ENCODE measurements around the gene FSTL4. TPM values are rescaled to one million over a fixed set of nuclear protein-coding genes. Genes with fewer than 3 reads are reported as not detected.

FSTL4 gene
- total RNA-seq, 6 donors from 2014 or later = 0.49 to 4.6 (median 1.1) TPM

- no peak overlapping the region for H3K4me3 ChIP-seq
- no peaks in the 10 kb centered on the region for H3K36me3 ChIP-seq
- no peak for TF ChIP-seq EP300 (IDR thresholded peaks at IDR 0.05)
- TF ChIP-seq, protein P1, sequence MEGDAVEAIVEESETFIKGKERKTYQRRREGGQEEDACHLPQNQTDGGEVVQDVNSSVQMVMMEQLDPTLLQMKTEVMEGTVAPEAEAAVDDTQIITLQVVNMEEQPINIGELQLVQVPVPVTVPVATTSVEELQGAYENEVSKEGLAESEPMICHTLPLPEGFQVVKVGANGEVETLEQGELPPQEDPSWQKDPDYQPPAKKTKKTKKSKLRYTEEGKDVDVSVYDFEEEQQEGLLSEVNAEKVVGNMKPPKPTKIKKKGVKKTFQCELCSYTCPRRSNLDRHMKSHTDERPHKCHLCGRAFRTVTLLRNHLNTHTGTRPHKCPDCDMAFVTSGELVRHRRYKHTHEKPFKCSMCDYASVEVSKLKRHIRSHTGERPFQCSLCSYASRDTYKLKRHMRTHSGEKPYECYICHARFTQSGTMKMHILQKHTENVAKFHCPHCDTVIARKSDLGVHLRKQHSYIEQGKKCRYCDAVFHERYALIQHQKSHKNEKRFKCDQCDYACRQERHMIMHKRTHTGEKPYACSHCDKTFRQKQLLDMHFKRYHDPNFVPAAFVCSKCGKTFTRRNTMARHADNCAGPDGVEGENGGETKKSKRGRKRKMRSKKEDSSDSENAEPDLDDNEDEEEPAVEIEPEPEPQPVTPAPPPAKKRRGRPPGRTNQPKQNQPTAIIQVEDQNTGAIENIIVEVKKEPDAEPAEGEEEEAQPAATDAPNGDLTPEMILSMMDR (IDR thresholded peaks at IDR 0.05) = no peak
- TF ChIP-seq POLR2AphosphoS5 (IDR thresholded peaks at IDR 0.05) = no peak
- TF ChIP-seq POLR2A (IDR thresholded peaks at IDR 0.05) = no peak
- no peaks in the 10 kb centered on the region for H3K9me3 ChIP-seq
- WGBS, 2 donors = 90 to 98% methylated on average over 7 to 9 of the region's 9 CpGs
- no peak for DNase-seq
- no peak overlapping the region for H3K27ac ChIP-seq
- no peak for ATAC-seq (ENCODE audit: low FRiP score in 2 of 2)
- no peaks in the 10 kb centered on the region for H3K4me1 ChIP-seq
- H3K27me3 ChIP-seq = no peaks in the 10 kb centered on the region
Measured at GRCh38 chr5:133337795-133338445, 274.4 kb downstream of the FSTL4 start.

- Histone ChIP-seq H3K9me3 (no peaks in the 10 kb centered on the region), H3K27me3 (no peaks in the 10 kb centered on the region), H3K4me3 (no peak overlapping the region), H3K4me1 (no peaks in the 10 kb centered on the region), H3K36me3 (no peaks in the 10 kb centered on the region), H3K27ac (no peak overlapping the region)
- no peak for ATAC-seq (ENCODE audit: low FRiP score in 2 of 2)
- no peak for DNase-seq
- no peak for TF ChIP-seq POLR2AphosphoS5 (IDR thresholded peaks at IDR 0.05)
- TF ChIP-seq, protein P1 (IDR thresholded peaks at IDR 0.05) = no peak
- no peak for TF ChIP-seq EP300 (IDR thresholded peaks at IDR 0.05)
- no peak for TF ChIP-seq POLR2A (IDR thresholded peaks at IDR 0.05)
- WGBS, 2 donors = 95 to 96% methylated on average over 5 to 12 of the region's 12 CpGs
Measured at GRCh38 chr5:133336969-133337410, 275.4 kb downstream of the FSTL4 start.

DNA sequence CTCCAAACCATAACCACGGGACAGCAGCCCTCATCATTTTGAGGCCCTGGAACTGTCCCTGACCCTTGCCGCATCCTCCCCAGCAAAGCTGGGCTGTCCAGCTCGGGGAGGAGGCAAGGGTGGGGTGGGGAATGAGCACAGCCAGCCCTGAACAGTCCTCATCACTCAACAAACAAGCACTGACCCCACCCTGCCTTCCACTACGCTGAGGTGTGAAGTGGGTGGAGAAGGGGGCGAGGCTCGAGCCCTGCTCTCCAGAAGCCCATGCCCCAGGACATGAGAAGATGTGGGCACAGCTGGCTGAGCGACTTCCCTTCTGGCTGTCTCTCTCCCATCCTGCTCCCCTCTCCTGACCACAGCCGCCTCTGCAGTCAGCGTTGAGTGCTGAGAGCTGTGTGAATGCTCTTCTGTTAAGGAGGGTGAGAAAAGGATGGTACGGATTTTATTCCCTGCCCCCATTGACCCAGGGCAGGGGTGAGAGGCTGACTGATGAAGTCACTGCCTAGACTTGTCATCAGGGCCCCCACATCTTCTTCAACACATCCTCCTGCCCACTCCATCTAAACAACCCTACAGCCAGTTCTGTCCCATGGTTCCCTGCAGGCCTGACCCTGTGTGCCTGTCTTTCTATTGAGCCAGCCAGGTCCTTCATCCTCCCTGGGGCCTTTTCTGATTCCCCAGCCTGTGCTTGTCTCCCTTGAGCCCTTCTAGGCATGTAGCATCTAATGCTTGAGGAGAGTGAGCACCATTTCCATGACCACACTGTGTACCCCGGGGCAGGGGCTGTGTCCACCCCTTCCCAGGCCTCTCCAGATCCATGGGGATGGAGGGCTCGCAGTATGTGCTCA is 276.0 kb downstream of the FSTL4 start:
- Histone ChIP-seq H3K36me3 (no peaks in the 10 kb centered on the region), H3K27ac (no peak overlapping the region), H3K9me3 (no peaks in the 10 kb centered on the region), H3K4me3 (no peak overlapping the region), H3K27me3 (no peaks in the 10 kb centered on the region), H3K4me1 (no peaks in the 10 kb centered on the region)
- TF ChIP-seq POLR2AphosphoS5 (IDR thresholded peaks at IDR 0.05) (no peak), POLR2A (IDR thresholded peaks at IDR 0.05) (no peak), EP300 (IDR thresholded peaks at IDR 0.05) (no peak)
- TF ChIP-seq, protein P1 (IDR thresholded peaks at IDR 0.05) = no peak
- ATAC-seq (ENCODE audit: low FRiP score in 2 of 2) (peak in 1 of 2 donors; percentile 4), DNase-seq (no peak)
- 58 to 80% methylated on average over 4 to 12 of the region's 12 CpGs for WGBS, 2 donors

- no peaks in the 10 kb centered on the region for H3K4me1 ChIP-seq
- no peak overlapping the region for H3K27ac ChIP-seq
- DNase-seq = no peak
- H3K9me3 ChIP-seq = no peaks in the 10 kb centered on the region
- H3K36me3 ChIP-seq = no peaks in the 10 kb centered on the region
- no peak overlapping the region for H3K4me3 ChIP-seq
- no peak for TF ChIP-seq POLR2AphosphoS5 (IDR thresholded peaks at IDR 0.05)
- TF ChIP-seq POLR2A (IDR thresholded peaks at IDR 0.05) = no peak
- TF ChIP-seq, protein P1 (IDR thresholded peaks at IDR 0.05) = no peak
- no peak for TF ChIP-seq EP300 (IDR thresholded peaks at IDR 0.05)
- WGBS, 2 donors = 86 to 88% methylated on average over 13 to 14 of the region's 14 CpGs
- no peak for ATAC-seq (ENCODE audit: low FRiP score in 2 of 2)
- H3K27me3 ChIP-seq = no peaks in the 10 kb centered on the region
Measured at GRCh38 chr5:133334796-133335639, 277.3 kb downstream of the FSTL4 start.

Measured in upper lobe of left lung (tissue), 6 donors.